ENCODE data around the gene CCT6A. TPM values are rescaled to one million over a fixed set of nuclear protein-coding genes. Genes with fewer than 3 reads are reported as not detected.

CCT6A gene
- total and polyA plus RNA-seq, 9 of the 15 experiments (the other 6 are each of a cell fraction or from before 2014, with no cell fraction given) = 244 to 708 (median 387) TPM

DNA sequence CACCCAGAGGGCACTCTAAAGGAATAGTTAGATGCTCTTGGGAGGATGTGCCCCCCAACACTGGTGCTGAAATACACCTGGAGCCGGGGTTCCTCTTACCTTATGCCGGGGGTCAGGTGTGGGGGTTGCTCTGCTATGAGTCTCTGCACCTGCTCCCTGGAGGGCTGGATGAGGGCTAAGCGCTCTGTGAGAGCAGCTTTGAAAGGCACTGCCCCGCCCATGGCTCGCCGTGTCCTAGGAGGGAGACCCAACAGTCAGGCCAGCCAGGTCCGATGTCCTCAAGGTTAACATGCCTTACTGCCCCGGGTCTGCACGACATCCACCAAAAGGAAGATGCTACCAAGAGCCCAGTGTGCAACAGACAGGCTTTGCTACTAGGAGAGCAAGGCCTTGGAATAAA, 32.1 kb upstream of the CCT6A start (continued):
- no peak for TF ChIP-seq ZNF224 (CRISPR knock-in tag; IDR thresholded peaks at IDR 0.05)

DNA sequence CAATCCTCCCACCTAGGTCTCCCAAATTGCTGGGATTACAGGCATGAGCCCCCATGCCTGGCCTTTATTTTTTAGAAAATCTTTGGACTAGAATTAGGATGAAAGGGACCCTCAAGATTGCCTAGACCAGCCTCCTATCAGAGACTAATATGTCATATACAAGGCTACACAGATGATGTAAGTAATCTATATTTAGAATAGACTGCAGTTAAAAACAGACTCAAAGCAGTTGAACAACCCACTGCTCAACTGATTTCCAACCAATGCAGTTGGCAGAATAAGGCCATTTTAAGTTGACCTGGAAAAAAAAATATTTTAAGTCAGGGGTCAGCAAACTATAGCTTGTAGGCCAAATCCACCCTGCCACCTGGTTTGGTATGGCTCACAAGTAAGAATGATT, 28.1 kb upstream of the CCT6A start:
- DNase-seq (ENCODE audit: extremely low read depth in 1 of 4, low spot score in 3 of 4) = no peak
- FAIRE-seq = no peak
- peaks cover 19% of the 10 kb centered on the region; the same call in 2 of the 3 replicates for H3K36me3 ChIP-seq (ENCODE audit: control insufficient read depth, insufficient read depth, low read length)
- no peaks in the 10 kb centered on the region for H3K4me1 ChIP-seq (replicated peaks in 1 of 2; ENCODE audit: control insufficient read depth in 2 of 2, insufficient read depth in 2 of 2, low read length in 2 of 2)
- ChIA-PET CTCF (ENCODE audit: low intra/inter-chr PET ratio) (no interaction called here), POLR2A (no interaction called here)
- H2AFZ ChIP-seq (ENCODE audit: low read depth, low read length) = no peak overlapping the region
- in situ Hi-C loops (cut with MboI) (no loop called here), intact Hi-C loops (cut with micrococcal nuclease) (no loop called here)
- no peak overlapping the region for H3K4me3 ChIP-seq
- TF ChIP-seq, protein P1, sequence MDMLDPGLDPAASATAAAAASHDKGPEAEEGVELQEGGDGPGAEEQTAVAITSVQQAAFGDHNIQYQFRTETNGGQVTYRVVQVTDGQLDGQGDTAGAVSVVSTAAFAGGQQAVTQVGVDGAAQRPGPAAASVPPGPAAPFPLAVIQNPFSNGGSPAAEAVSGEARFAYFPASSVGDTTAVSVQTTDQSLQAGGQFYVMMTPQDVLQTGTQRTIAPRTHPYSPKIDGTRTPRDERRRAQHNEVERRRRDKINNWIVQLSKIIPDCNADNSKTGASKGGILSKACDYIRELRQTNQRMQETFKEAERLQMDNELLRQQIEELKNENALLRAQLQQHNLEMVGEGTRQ (CRISPR knock-in tag; IDR thresholded peaks at IDR 0.05) = no peak
- TF ChIP-seq ZNF140 (CRISPR knock-in tag; IDR thresholded peaks at IDR 0.05) = no peak
- TF ChIP-seq ZNF282 (CRISPR knock-in tag; IDR thresholded peaks at IDR 0.05) = no peak
- no peak for TF ChIP-seq ZBTB1 (CRISPR knock-in tag; IDR thresholded peaks at IDR 0.05; ENCODE audit: borderline replicate concordance, low read depth)
- no peak for TF ChIP-seq CREBBP (IDR thresholded peaks at IDR 0.05; ENCODE audit: low read depth, low read length)
- no peak for TF ChIP-seq RFX7 (CRISPR knock-in tag; IDR thresholded peaks at IDR 0.05)
- no peak for TF ChIP-seq MEF2D (tag; conservative IDR thresholded peaks at IDR 0.05; ENCODE audit: low read depth)
- no peak for TF ChIP-seq BRD9 (IDR thresholded peaks at IDR 0.05; ENCODE audit: low read depth, partially characterized antibody)
- TF ChIP-seq ZNF583 (CRISPR knock-in tag; IDR thresholded peaks at IDR 0.05) = no peak
- TF ChIP-seq NFE2 (IDR thresholded peaks at IDR 0.05; ENCODE audit: low read depth) = no peak
- TF ChIP-seq HNRNPUL1 (IDR thresholded peaks at IDR 0.05; ENCODE audit: low read length) = no peak
- no peak for TF ChIP-seq SOX6 (IDR thresholded peaks at IDR 0.05)
- TF ChIP-seq, protein P2, sequence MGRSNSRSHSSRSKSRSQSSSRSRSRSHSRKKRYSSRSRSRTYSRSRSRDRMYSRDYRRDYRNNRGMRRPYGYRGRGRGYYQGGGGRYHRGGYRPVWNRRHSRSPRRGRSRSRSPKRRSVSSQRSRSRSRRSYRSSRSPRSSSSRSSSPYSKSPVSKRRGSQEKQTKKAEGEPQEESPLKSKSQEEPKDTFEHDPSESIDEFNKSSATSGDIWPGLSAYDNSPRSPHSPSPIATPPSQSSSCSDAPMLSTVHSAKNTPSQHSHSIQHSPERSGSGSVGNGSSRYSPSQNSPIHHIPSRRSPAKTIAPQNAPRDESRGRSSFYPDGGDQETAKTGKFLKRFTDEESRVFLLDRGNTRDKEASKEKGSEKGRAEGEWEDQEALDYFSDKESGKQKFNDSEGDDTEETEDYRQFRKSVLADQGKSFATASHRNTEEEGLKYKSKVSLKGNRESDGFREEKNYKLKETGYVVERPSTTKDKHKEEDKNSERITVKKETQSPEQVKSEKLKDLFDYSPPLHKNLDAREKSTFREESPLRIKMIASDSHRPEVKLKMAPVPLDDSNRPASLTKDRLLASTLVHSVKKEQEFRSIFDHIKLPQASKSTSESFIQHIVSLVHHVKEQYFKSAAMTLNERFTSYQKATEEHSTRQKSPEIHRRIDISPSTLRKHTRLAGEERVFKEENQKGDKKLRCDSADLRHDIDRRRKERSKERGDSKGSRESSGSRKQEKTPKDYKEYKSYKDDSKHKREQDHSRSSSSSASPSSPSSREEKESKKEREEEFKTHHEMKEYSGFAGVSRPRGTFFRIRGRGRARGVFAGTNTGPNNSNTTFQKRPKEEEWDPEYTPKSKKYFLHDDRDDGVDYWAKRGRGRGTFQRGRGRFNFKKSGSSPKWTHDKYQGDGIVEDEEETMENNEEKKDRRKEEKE (IDR thresholded peaks at IDR 0.05; ENCODE audit: borderline replicate concordance in 1 of 2, control insufficient read depth in 1 of 2, low read depth in 2 of 2, low read length in 1 of 2) = no peak
- no peak for TF ChIP-seq ILK (tag; IDR thresholded peaks at IDR 0.05; ENCODE audit: borderline replicate concordance, low read depth)
- TF ChIP-seq HMGN3 (IDR thresholded peaks at IDR 0.05; ENCODE audit: borderline replicate concordance, extremely low read depth, insufficient read length, low read depth, low read length) = no peak
- TF ChIP-seq SMAD1 (IDR thresholded peaks at IDR 0.05; ENCODE audit: low read depth, low read length, partially characterized antibody) = no peak
- no peak for TF ChIP-seq ZFPM2 (CRISPR knock-in tag; IDR thresholded peaks at IDR 0.05)
- TF ChIP-seq XRCC4 (IDR thresholded peaks at IDR 0.05; ENCODE audit: extremely low read depth, insufficient read depth, insufficient read length) = no peak
- no peak for TF ChIP-seq POLR2G (IDR thresholded peaks at IDR 0.05; ENCODE audit: low read depth, low read length)
- H3K27ac ChIP-seq (ENCODE audit: extremely low read depth, low read depth, low read length) = no peak overlapping the region
- no peak overlapping the region for H3K9ac ChIP-seq (ENCODE audit: insufficient read depth in 1 of 2, low read depth in 2 of 2, low read length in 2 of 2)
- no peaks in the 10 kb centered on the region for H3K79me2 ChIP-seq (ENCODE audit: control insufficient read depth, insufficient read depth, low read length)
- no peak overlapping the region for H3K4me2 ChIP-seq (ENCODE audit: insufficient read depth, low read length)
- H3K27me3 ChIP-seq (ENCODE audit: control insufficient read depth in 2 of 2, insufficient read depth in 2 of 2, low read length in 2 of 2) = no peaks in the 10 kb centered on the region
- no peak for ATAC-seq
- BruUV-seq (replicated peaks) = no TSS peak
- no peaks in the 10 kb centered on the region for H4K20me1 ChIP-seq (replicated peaks; ENCODE audit: control insufficient read depth, insufficient read depth, low read length)
- H3K9me1 ChIP-seq (ENCODE audit: control insufficient read depth, insufficient read depth, low read length) = no peaks in the 10 kb centered on the region
- H3K9me3 ChIP-seq (replicated peaks; ENCODE audit: control insufficient read depth, insufficient read depth, low read depth, low read length) = no peaks in the 10 kb centered on the region
